ENCODE data around the gene ARMH1.

Gene ARMH1

DNA sequence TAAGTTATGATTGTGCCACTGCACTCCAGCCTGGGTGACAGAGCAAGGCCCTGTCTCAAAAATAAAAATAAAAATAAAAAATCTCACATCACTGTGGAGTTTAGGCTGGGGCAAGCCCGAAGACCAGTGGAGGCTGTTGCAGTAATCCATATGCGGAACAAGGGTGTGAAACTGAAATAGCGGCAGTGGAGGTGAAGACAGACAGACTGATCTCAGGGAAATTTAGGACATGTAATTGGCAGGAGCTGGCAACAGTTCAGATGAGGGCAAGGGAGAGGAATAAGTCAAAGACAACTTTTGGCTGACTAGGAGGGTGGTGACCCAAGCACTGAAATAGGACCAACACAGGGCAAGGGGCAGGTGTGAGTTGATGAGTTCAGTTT is 8.4 kb downstream of the ARMH1 start:
- H3K9ac ChIP-seq (ENCODE audit: low read length), result no peak overlapping the region
- H3K36me3 ChIP-seq (replicated peaks; ENCODE audit: low read depth, low read length), result no peaks in the 10 kb centered on the region
- no peak overlapping the region for H3K4me3 ChIP-seq (ENCODE audit: low read length)
- H3K9me3 ChIP-seq (ENCODE audit: insufficient read depth, low read length), result no peaks in the 10 kb centered on the region
- H3K27ac ChIP-seq (ENCODE audit: low read length), result no peak overlapping the region
- H4K20me1 ChIP-seq (ENCODE audit: insufficient read depth, low read length), result no peaks in the 10 kb centered on the region
- no peak overlapping the region for H3K4me2 ChIP-seq (ENCODE audit: low read length)
- no peak for TF ChIP-seq EZH2phosphoT487 (IDR thresholded peaks at IDR 0.05; ENCODE audit: low read depth)
- TF ChIP-seq, protein P1, sequence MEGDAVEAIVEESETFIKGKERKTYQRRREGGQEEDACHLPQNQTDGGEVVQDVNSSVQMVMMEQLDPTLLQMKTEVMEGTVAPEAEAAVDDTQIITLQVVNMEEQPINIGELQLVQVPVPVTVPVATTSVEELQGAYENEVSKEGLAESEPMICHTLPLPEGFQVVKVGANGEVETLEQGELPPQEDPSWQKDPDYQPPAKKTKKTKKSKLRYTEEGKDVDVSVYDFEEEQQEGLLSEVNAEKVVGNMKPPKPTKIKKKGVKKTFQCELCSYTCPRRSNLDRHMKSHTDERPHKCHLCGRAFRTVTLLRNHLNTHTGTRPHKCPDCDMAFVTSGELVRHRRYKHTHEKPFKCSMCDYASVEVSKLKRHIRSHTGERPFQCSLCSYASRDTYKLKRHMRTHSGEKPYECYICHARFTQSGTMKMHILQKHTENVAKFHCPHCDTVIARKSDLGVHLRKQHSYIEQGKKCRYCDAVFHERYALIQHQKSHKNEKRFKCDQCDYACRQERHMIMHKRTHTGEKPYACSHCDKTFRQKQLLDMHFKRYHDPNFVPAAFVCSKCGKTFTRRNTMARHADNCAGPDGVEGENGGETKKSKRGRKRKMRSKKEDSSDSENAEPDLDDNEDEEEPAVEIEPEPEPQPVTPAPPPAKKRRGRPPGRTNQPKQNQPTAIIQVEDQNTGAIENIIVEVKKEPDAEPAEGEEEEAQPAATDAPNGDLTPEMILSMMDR (IDR thresholded peaks at IDR 0.05; ENCODE audit: low read depth, low read length), result no peak
- H3K27me3 ChIP-seq (ENCODE audit: low read depth, low read length), result no peaks in the 10 kb centered on the region
- H3K4me1 ChIP-seq (ENCODE audit: low read length), result 0 out of 2 replicates have a peak, but pooled peaks cover 2% of the 10 kb centered on the region
- H3K79me2 ChIP-seq (ENCODE audit: low read length), result no peaks in the 10 kb centered on the region
- H2AFZ ChIP-seq (ENCODE audit: low read depth, low read length), result no peak overlapping the region

DNA sequence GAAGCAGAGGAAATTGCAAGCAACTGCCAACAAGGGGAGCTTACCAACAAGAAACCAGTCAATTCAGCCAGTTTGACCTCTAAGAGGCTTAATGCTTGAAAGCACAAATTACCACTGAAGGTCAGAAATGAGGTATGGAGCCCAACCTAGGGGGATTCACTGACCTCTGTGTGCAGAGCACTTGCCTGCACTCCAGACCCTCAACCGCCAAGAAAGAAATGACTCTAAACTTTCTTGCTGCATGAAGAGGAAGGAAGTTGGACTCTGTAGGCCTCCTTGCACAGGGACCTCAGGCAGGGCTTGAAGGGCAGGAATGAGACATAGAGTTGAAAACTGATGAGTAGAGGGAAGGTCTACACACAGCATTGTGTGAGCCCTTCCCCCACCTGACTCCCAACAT is 10.0 kb downstream of the ARMH1 start:
- H3K4me1 ChIP-seq (ENCODE audit: low read length), result 0 out of 2 replicates have a peak, but pooled peaks cover 2% of the 10 kb centered on the region
- H4K20me1 ChIP-seq (ENCODE audit: insufficient read depth, low read length), result no peaks in the 10 kb centered on the region
- no peak overlapping the region for H3K4me3 ChIP-seq (ENCODE audit: low read length)
- no peaks in the 10 kb centered on the region for H3K9me3 ChIP-seq (ENCODE audit: insufficient read depth, low read length)
- no peaks in the 10 kb centered on the region for H3K36me3 ChIP-seq (replicated peaks; ENCODE audit: low read depth, low read length)
- no peaks in the 10 kb centered on the region for H3K27me3 ChIP-seq (ENCODE audit: low read depth, low read length)
- H3K4me2 ChIP-seq (ENCODE audit: low read length), result no peak overlapping the region
- no peak overlapping the region for H2AFZ ChIP-seq (ENCODE audit: low read depth, low read length)
- H3K9ac ChIP-seq (ENCODE audit: low read length), result no peak overlapping the region
- no peaks in the 10 kb centered on the region for H3K79me2 ChIP-seq (ENCODE audit: low read length)
- TF ChIP-seq, protein P1 (IDR thresholded peaks at IDR 0.05; ENCODE audit: low read depth, low read length), result no peak
- no peak for TF ChIP-seq EZH2phosphoT487 (IDR thresholded peaks at IDR 0.05; ENCODE audit: low read depth)
- H3K27ac ChIP-seq (ENCODE audit: low read length), result no peak overlapping the region

DNA sequence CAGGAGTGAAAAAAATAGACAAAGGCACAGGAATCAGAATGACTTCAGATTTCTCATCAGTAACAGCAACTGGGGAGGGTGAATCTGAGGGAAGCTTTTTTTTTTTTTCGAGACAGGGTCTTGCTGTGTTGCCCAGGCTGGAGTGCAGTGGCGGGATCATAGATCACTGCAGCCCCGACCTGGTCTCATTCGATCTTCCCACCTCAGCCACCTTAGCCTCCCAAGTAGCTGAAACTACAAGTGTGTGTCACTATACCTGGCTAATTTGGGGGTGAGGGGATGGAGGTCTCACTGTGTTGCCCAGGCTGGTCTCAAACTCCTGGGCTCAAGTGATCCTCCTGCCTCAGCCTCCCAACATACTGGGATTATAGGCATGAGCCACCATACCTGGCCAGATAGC is 10.7 kb downstream of the ARMH1 start:
- Histone ChIP-seq H3K4me2 (ENCODE audit: low read length) (no peak overlapping the region), H3K9me3 (ENCODE audit: insufficient read depth, low read length) (no peaks in the 10 kb centered on the region), H2AFZ (ENCODE audit: low read depth, low read length) (no peak overlapping the region), H3K4me1 (ENCODE audit: low read length) (0 out of 2 replicates have a peak, but pooled peaks cover 2% of the 10 kb centered on the region), H3K9ac (ENCODE audit: low read length) (no peak overlapping the region), H3K27me3 (ENCODE audit: low read depth, low read length) (no peaks in the 10 kb centered on the region), H3K36me3 (replicated peaks; ENCODE audit: low read depth, low read length) (no peaks in the 10 kb centered on the region), H3K27ac (ENCODE audit: low read length) (no peak overlapping the region), H3K79me2 (ENCODE audit: low read length) (no peaks in the 10 kb centered on the region), H3K4me3 (ENCODE audit: low read length) (no peak overlapping the region), H4K20me1 (ENCODE audit: insufficient read depth, low read length) (no peaks in the 10 kb centered on the region)
- TF ChIP-seq EZH2phosphoT487 (IDR thresholded peaks at IDR 0.05; ENCODE audit: low read depth), result no peak
- TF ChIP-seq, protein P1 (IDR thresholded peaks at IDR 0.05; ENCODE audit: low read depth, low read length), result no peak

DNA sequence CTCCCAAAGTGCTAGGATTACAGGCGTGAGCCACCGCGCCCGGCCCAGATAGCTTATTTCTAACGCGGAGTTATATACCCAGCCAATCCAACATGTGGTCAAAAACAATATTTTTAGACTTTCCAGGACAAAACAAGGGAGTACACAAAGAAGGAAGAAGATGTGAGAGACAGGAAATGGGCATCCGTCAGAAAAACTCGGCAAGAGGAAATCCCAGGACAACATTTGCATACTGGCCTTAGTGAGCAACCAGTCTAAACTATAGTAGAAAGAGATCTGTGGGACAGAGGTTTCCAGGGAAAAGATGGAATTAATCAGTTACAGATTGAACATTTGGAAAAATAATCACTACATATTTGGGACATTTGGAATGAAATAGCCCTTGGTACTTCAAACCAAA is 11.4 kb downstream of the ARMH1 start:
- Histone ChIP-seq H3K27me3 (ENCODE audit: low read depth, low read length) (no peaks in the 10 kb centered on the region), H3K4me2 (ENCODE audit: low read length) (no peak overlapping the region)

More for the DNA sequence above, 11.4 kb downstream of the ARMH1 start:
- H3K79me2 ChIP-seq (ENCODE audit: low read length), result no peaks in the 10 kb centered on the region
- H4K20me1 ChIP-seq (ENCODE audit: insufficient read depth, low read length), result no peaks in the 10 kb centered on the region
- H2AFZ ChIP-seq (ENCODE audit: low read depth, low read length), result no peak overlapping the region
- no peaks in the 10 kb centered on the region for H3K9me3 ChIP-seq (ENCODE audit: insufficient read depth, low read length)
- no peak overlapping the region for H3K27ac ChIP-seq (ENCODE audit: low read length)
- H3K4me1 ChIP-seq (ENCODE audit: low read length), result 0 out of 2 replicates have a peak, but pooled peaks cover 2% of the 10 kb centered on the region
- H3K9ac ChIP-seq (ENCODE audit: low read length), result no peak overlapping the region
- TF ChIP-seq EZH2phosphoT487 (IDR thresholded peaks at IDR 0.05; ENCODE audit: low read depth), result no peak
- TF ChIP-seq, protein P1 (IDR thresholded peaks at IDR 0.05; ENCODE audit: low read depth, low read length), result no peak
- H3K36me3 ChIP-seq (replicated peaks; ENCODE audit: low read depth, low read length), result no peaks in the 10 kb centered on the region
- H3K4me3 ChIP-seq (ENCODE audit: low read length), result no peak overlapping the region
